Suprapubic skin (tissue), 4 donors: Measurements from ENCODE around the gene MEGF9. TPM values are rescaled to one million over a fixed set of nuclear protein-coding genes. Genes with fewer than 3 reads are reported as not detected.

Source experiments
- DNase-seq, 2 donors: peaks; one replicate each; pipeline ENCODE4 v3.0.0-alpha.2; 2019; ENCODE audit warnings: low spot score in 2 of 2
- H3K27ac ChIP-seq: fragments of 200-600 bp; sonication (generic); one replicate; pipeline ENCODE4 v1.5.1; 2019
- H3K27me3 ChIP-seq: fragments of 200-600 bp; sonication (generic); one replicate; pipeline ENCODE4 v1.5.1; 2019
- H3K36me3 ChIP-seq: fragments of 200-600 bp; sonication (generic); one replicate; pipeline ENCODE4 v1.5.1; 2019
- H3K4me1 ChIP-seq: fragments of 200-600 bp; sonication (generic); one replicate; pipeline ENCODE4 v1.5.1; 2019
- H3K4me3 ChIP-seq: fragments of 200-600 bp; sonication (generic); one replicate; pipeline ENCODE4 v1.5.1; 2019; ENCODE audit warnings: mild to moderate bottlenecking
- H3K9me3 ChIP-seq: fragments of 200-600 bp; sonication (generic); one replicate; pipeline ENCODE4 v1.5.1; 2019
- EP300 ChIP-seq: sonication (generic); formaldehyde crosslinking; IDR thresholded peaks from one replicate; pipeline ENCODE4 v1.6.1; 2017; ENCODE audit warnings: antibody characterized with exemption
- POLR2A ChIP-seq, 2 donors: fragments of 450-650 bp; IDR thresholded peaks; one replicate each; pipeline ENCODE4 v1.6.1; 2017; ENCODE audit warnings: antibody characterized with exemption in 2 of 2, mild to moderate bottlenecking in 2 of 2, moderate library complexity in 2 of 2
- POLR2AphosphoS5 ChIP-seq, 3 donors: sonication (generic); formaldehyde crosslinking; IDR thresholded peaks; one replicate each; pipeline ENCODE4 v1.6.1; 2017; ENCODE audit warnings: antibody characterized with exemption in 3 of 3
- WGBS: methylation state at CpG from one replicate; pipeline ENCODE4 v1.1.5; 2018; 5-methylcytosine and 5-hydroxymethylcytosine counted together
- total RNA-seq, 4 donors: library from RNA; depleted of rRNA; stranded (reverse); fragments of >200 nt; gene quantifications; one replicate each; pipeline ENCODE4 v1.1.0, GENCODE V29; 2016
- TF ChIP-seq, protein P1 (sequence below), 2 donors: fragments of 200-600 bp in 1 of 2; fragments of 450-650 bp in 1 of 2; sonication (generic) in 1 of 2; IDR thresholded peaks; one replicate each; pipeline ENCODE4 v1.5.1; 2016 to 2019; ENCODE audit warnings: antibody characterized with exemption in 2 of 2, mild to moderate bottlenecking in 1 of 2, moderate library complexity in 1 of 2

The MEGF9 gene
- total RNA-seq, 4 donors from 2014 or later, result 33.6 to 58.1 (median 46.0) TPM

GRCh38 chr9:120730654-120731514, 16.6 kb upstream of the MEGF9 start:
- 62% methylated on average over 4 of the region's 7 CpGs for WGBS
- TF ChIP-seq POLR2A (IDR thresholded peaks at IDR 0.05) (no peak), EP300 (no peak), POLR2AphosphoS5 (IDR thresholded peaks at IDR 0.05) (no peak)
- TF ChIP-seq, protein P1, sequence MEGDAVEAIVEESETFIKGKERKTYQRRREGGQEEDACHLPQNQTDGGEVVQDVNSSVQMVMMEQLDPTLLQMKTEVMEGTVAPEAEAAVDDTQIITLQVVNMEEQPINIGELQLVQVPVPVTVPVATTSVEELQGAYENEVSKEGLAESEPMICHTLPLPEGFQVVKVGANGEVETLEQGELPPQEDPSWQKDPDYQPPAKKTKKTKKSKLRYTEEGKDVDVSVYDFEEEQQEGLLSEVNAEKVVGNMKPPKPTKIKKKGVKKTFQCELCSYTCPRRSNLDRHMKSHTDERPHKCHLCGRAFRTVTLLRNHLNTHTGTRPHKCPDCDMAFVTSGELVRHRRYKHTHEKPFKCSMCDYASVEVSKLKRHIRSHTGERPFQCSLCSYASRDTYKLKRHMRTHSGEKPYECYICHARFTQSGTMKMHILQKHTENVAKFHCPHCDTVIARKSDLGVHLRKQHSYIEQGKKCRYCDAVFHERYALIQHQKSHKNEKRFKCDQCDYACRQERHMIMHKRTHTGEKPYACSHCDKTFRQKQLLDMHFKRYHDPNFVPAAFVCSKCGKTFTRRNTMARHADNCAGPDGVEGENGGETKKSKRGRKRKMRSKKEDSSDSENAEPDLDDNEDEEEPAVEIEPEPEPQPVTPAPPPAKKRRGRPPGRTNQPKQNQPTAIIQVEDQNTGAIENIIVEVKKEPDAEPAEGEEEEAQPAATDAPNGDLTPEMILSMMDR (IDR thresholded peaks at IDR 0.05), result no peak
- H3K4me1 ChIP-seq, result peaks cover 5% of the 10 kb centered on the region
- no peaks in the 10 kb centered on the region for H3K36me3 ChIP-seq
- H3K9me3 ChIP-seq, result no peaks in the 10 kb centered on the region
- DNase-seq, result no peak
- no peak overlapping the region for H3K27ac ChIP-seq
- H3K4me3 ChIP-seq, result no peak overlapping the region
- no peaks in the 10 kb centered on the region for H3K27me3 ChIP-seq

- TF ChIP-seq POLR2AphosphoS5 (IDR thresholded peaks at IDR 0.05) (no peak), EP300 (no peak), POLR2A (IDR thresholded peaks at IDR 0.05) (no peak)
- TF ChIP-seq, protein P1 (IDR thresholded peaks at IDR 0.05), result no peak
- no peak for DNase-seq
- no peak overlapping the region for H3K27ac ChIP-seq
These were observed 15.5 kb upstream of the MEGF9 start for GRCh38 chr9:120729791-120730241.

GRCh38 chr9:120726484-120726883, 12.2 kb upstream of the MEGF9 start:
- no peak for DNase-seq
- no peak overlapping the region for H3K27ac ChIP-seq
- no peaks in the 10 kb centered on the region for H3K27me3 ChIP-seq
- no peaks in the 10 kb centered on the region for H3K4me1 ChIP-seq
- WGBS, result 79% methylated on average over 2 of the region's 2 CpGs
- TF ChIP-seq POLR2AphosphoS5 (IDR thresholded peaks at IDR 0.05) (no peak), EP300 (no peak), POLR2A (IDR thresholded peaks at IDR 0.05) (no peak)
- TF ChIP-seq, protein P1 (IDR thresholded peaks at IDR 0.05), result no peak
- no peaks in the 10 kb centered on the region for H3K9me3 ChIP-seq
- H3K36me3 ChIP-seq, result no peaks in the 10 kb centered on the region
- H3K4me3 ChIP-seq, result no peak overlapping the region

More at GRCh38 chr9:120729791-120730241, 15.5 kb upstream of the MEGF9 start:
- H3K27me3 ChIP-seq, result no peaks in the 10 kb centered on the region
- H3K9me3 ChIP-seq, result no peaks in the 10 kb centered on the region
- H3K4me1 ChIP-seq, result peaks cover 1% of the 10 kb centered on the region
- 60% methylated on average over 5 of the region's 5 CpGs for WGBS
- H3K36me3 ChIP-seq, result no peaks in the 10 kb centered on the region
- no peak overlapping the region for H3K4me3 ChIP-seq

DNA sequence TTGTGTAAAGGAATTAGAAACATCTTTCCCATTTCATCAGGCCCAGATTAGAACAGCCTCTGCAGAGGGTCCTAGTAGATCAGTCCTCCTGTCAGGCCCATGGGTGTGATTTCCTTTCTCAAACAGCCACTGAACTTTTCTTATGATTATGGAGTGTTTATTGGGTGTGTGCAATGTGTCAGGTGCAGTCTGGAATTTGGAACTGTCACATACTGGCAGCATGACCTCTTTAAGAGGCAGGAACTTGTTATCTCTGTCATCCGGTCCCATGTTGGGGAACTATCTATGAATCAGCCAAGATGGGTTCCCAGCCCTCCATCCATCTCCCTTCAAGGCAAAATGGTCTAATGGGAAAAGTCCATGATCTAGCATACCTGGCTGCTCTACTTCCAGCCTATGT, 11.6 kb upstream of the MEGF9 start:
- Histone ChIP-seq H3K27me3 (no peaks in the 10 kb centered on the region), H3K36me3 (no peaks in the 10 kb centered on the region), H3K27ac (no peak overlapping the region), H3K4me3 (no peak overlapping the region), H3K4me1 (no peaks in the 10 kb centered on the region), H3K9me3 (no peaks in the 10 kb centered on the region)
- no peak for TF ChIP-seq POLR2AphosphoS5 (IDR thresholded peaks at IDR 0.05)
- TF ChIP-seq EP300, result no peak
- TF ChIP-seq, protein P1 (IDR thresholded peaks at IDR 0.05), result no peak
- no peak for TF ChIP-seq POLR2A (IDR thresholded peaks at IDR 0.05)
- DNase-seq, result no peak
- WGBS, result 50% methylated on average over 1 of the region's 1 CpG

GRCh38 chr9:120724757-120725400, 10.6 kb upstream of the MEGF9 start:
- no peaks in the 10 kb centered on the region for H3K36me3 ChIP-seq
- no peak overlapping the region for H3K4me3 ChIP-seq
- no peaks in the 10 kb centered on the region for H3K4me1 ChIP-seq
- no peaks in the 10 kb centered on the region for H3K27me3 ChIP-seq
- DNase-seq, result no peak
- H3K27ac ChIP-seq, result no peak overlapping the region
- TF ChIP-seq EP300, result no peak
- TF ChIP-seq POLR2A (IDR thresholded peaks at IDR 0.05), result no peak
- TF ChIP-seq, protein P1 (IDR thresholded peaks at IDR 0.05), result no peak
- no peak for TF ChIP-seq POLR2AphosphoS5 (IDR thresholded peaks at IDR 0.05)
- H3K9me3 ChIP-seq, result no peaks in the 10 kb centered on the region
- WGBS, result 60% methylated on average over 1 of the region's 1 CpG
